Activated CD8-positive, alpha-beta memory T cell treated with anti-CD3 and anti-CD28 coated beads, Interleukin-2, amount 50 U/mL, for 48 hours (primary cell): ENCODE measurements around the gene CCDC141.
"Not testable (repeated sequence)": the region's sequence is repeated elsewhere in the genome, so short reads cannot be mapped to it uniquely, and the experiment has no call there.

Experiments
- DNase-seq: peaks from one replicate; pipeline ENCODE4 v3.0.0-alpha.2; 2020

CCDC141 gene

GRCh38 chr2:179037807-179038206, 12.1 kb downstream of the CCDC141 start:
- DNase-seq: no peak

- DNase-seq: no peak
Measured at GRCh38 chr2:179036353-179036905, 13.5 kb downstream of the CCDC141 start.

- DNase-seq: no peak
Measured at GRCh38 chr2:179031731-179032408, 18.1 kb downstream of the CCDC141 start.

- DNase-seq: no peak
Measured at GRCh38 chr2:179024445-179024844, 25.5 kb downstream of the CCDC141 start.

- DNase-seq: no peak
Measured at GRCh38 chr2:179022685-179023084, 27.3 kb downstream of the CCDC141 start.

GRCh38 chr2:179021258-179021657, 28.7 kb downstream of the CCDC141 start:
- no peak for DNase-seq

GRCh38 chr2:179020156-179020750, 29.7 kb downstream of the CCDC141 start:
- DNase-seq: peak; percentile 68

- no peak for DNase-seq
Measured at GRCh38 chr2:179019260-179019659, 30.7 kb downstream of the CCDC141 start.

GRCh38 chr2:179017773-179018357, 32.1 kb downstream of the CCDC141 start:
- no peak for DNase-seq

GRCh38 chr2:179014189-179014588, 35.7 kb downstream of the CCDC141 start:
- DNase-seq: not testable (repeated sequence)

- no peak for DNase-seq
Measured at GRCh38 chr2:179005976-179006375, 44.0 kb downstream of the CCDC141 start.

GRCh38 chr2:178999476-178999875, 50.5 kb downstream of the CCDC141 start:
- DNase-seq: no peak

GRCh38 chr2:178998539-178998938, 51.4 kb downstream of the CCDC141 start:
- no peak for DNase-seq

- DNase-seq: no peak
Measured at GRCh38 chr2:178997477-178997876, 52.5 kb downstream of the CCDC141 start.

GRCh38 chr2:178997067-178997466, 52.9 kb downstream of the CCDC141 start:
- no peak for DNase-seq

- DNase-seq: no peak
Measured at GRCh38 chr2:178994264-178994663, 55.7 kb downstream of the CCDC141 start.

GRCh38 chr2:178993788-178994187, 56.1 kb downstream of the CCDC141 start:
- DNase-seq: no peak

- not testable (repeated sequence) for DNase-seq
Measured at GRCh38 chr2:178992719-178993118, 57.2 kb downstream of the CCDC141 start.

GRCh38 chr2:178990533-178991241, 59.2 kb downstream of the CCDC141 start:
- DNase-seq: no peak

GRCh38 chr2:178989424-178989823, 60.5 kb downstream of the CCDC141 start:
- DNase-seq: not testable (repeated sequence)

- not testable (repeated sequence) for DNase-seq
Measured at GRCh38 chr2:178982652-178983051, 67.3 kb downstream of the CCDC141 start.

GRCh38 chr2:178980815-178981214, 69.1 kb downstream of the CCDC141 start:
- no peak for DNase-seq

- no peak for DNase-seq
Measured at GRCh38 chr2:178978667-178979066, 71.3 kb downstream of the CCDC141 start.
